DOHH2 (cell line): Measurements from ENCODE around the gene DEFB121.

ENCODE experiments used
- H3F3A ChIP-seq: fragments of 200-600 bp; sonication (generic), shearing (Covaris generic); 2 replicates; pipeline ENCODE4 v1.6.0; 2016; ENCODE audit warnings: antibody characterized with exemption, mild to moderate bottlenecking; ENCODE audit not compliant: control insufficient read depth, insufficient read depth
- H3K27ac ChIP-seq: fragments of 200-600 bp; sonication (generic); 2 replicates; pipeline ENCODE4 v1.5.1; 2014; ENCODE audit warnings: low read depth, mild to moderate bottlenecking, low read length, moderate library complexity
- H3K27me3 ChIP-seq: fragments of 200-600 bp; sonication (generic); 2 replicates; pipeline ENCODE4 v1.6.1; 2014; ENCODE audit warnings: mild to moderate bottlenecking, low read length, mixed read lengths; ENCODE audit not compliant: control insufficient read depth
- H3K36me3 ChIP-seq: fragments of 200-600 bp; sonication (generic); 2 replicates; pipeline ENCODE4 v1.6.1; 2014; ENCODE audit warnings: mild to moderate bottlenecking, low read length, moderate library complexity, mixed read lengths; ENCODE audit not compliant: control insufficient read depth
- H3K4me1 ChIP-seq: fragments of 200-600 bp; sonication (generic); 2 replicates; pipeline ENCODE4 v1.6.1; 2014; ENCODE audit warnings: mild to moderate bottlenecking, low read length, mixed read lengths; ENCODE audit not compliant: control insufficient read depth
- H3K4me2 ChIP-seq: fragments of 200-600 bp; sonication (generic); 2 replicates; pipeline ENCODE4 v1.6.0; 2014; ENCODE audit warnings: mild to moderate bottlenecking, low read length, moderate library complexity
- H3K4me3 ChIP-seq: fragments of 200-600 bp; sonication (generic); 2 replicates; pipeline ENCODE4 v1.5.1; 2014; ENCODE audit warnings: mild to moderate bottlenecking, low read length, mixed read lengths
- H3K79me2 ChIP-seq: fragments of 200-600 bp; sonication (generic); 2 replicates; pipeline ENCODE4 v1.6.1; 2014; ENCODE audit warnings: mild to moderate bottlenecking, low read length, mixed read lengths; ENCODE audit not compliant: control insufficient read depth
- H3K9me2 ChIP-seq: fragments of 200-600 bp; sonication (generic); replicated peaks from 2 replicates; pipeline ENCODE4 v1.6.1; 2014; ENCODE audit warnings: mild to moderate bottlenecking, low read length, mixed read lengths; ENCODE audit not compliant: control insufficient read depth
- H3K9me3 ChIP-seq: fragments of 200-600 bp; sonication (generic); 2 replicates; pipeline ENCODE4 v1.6.1; 2014; ENCODE audit warnings: antibody characterized with exemption, low read length, mixed read lengths; ENCODE audit not compliant: control insufficient read depth, insufficient read depth
- H4K20me1 ChIP-seq: fragments of 200-600 bp; sonication (generic); 2 replicates; pipeline ENCODE4 v1.6.0; 2014; ENCODE audit warnings: low read depth, mild to moderate bottlenecking, antibody characterized with exemption, low read length, moderate library complexity; ENCODE audit not compliant: control insufficient read depth, insufficient read depth
- EZH2phosphoT487 ChIP-seq: fragments of 200-600 bp; sonication (generic); IDR thresholded peaks from 2 replicates; pipeline ENCODE4 v1.6.1; 2017; ENCODE audit warnings: borderline replicate concordance, mild to moderate bottlenecking, antibody characterized with exemption, low read length, moderate library complexity, mixed read lengths
- TF ChIP-seq, protein P1 (sequence below): fragments of 200-600 bp; sonication (generic); IDR thresholded peaks from one replicate; pipeline ENCODE4 v1.5.1; 2014; ENCODE audit warnings: antibody characterized with exemption, mild to moderate bottlenecking, low read depth, low read length; ENCODE audit not compliant: poor library complexity, severe bottlenecking

DEFB121 gene

DNA sequence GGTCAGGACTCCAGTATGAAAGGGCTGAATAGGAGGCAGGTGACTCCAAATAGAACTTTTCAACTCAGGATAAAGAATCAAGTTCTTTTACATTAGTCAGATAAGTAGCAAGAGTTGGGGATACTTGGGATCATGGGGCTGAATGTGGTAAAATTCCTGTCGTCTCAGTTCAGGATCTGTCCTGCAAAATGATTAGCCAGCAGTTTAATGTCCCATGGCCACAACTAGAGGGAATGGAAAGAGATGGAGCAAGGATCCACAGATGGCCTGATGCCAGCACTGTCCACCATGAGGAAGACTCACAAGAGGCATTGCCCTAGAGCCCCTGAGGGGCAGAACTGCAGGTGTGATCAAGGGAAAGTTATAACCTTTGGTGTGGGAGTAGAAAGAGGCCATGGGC lies 2.1 kb downstream of the DEFB121 start:
- Histone ChIP-seq H4K20me1 (no peaks in the 10 kb centered on the region), H3K36me3 (no peaks in the 10 kb centered on the region), H3K4me1 (no peaks in the 10 kb centered on the region), H3K9me2 (no peaks in the 10 kb centered on the region), H3K27me3 (no peaks in the 10 kb centered on the region), H3K27ac (no peak overlapping the region), H3K79me2 (no peaks in the 10 kb centered on the region), H3K9me3 (no peaks in the 10 kb centered on the region), H3K4me2 (no peak overlapping the region), H3F3A (no peaks in the 10 kb centered on the region), H3K4me3 (no peak overlapping the region)
- TF ChIP-seq, protein P1, sequence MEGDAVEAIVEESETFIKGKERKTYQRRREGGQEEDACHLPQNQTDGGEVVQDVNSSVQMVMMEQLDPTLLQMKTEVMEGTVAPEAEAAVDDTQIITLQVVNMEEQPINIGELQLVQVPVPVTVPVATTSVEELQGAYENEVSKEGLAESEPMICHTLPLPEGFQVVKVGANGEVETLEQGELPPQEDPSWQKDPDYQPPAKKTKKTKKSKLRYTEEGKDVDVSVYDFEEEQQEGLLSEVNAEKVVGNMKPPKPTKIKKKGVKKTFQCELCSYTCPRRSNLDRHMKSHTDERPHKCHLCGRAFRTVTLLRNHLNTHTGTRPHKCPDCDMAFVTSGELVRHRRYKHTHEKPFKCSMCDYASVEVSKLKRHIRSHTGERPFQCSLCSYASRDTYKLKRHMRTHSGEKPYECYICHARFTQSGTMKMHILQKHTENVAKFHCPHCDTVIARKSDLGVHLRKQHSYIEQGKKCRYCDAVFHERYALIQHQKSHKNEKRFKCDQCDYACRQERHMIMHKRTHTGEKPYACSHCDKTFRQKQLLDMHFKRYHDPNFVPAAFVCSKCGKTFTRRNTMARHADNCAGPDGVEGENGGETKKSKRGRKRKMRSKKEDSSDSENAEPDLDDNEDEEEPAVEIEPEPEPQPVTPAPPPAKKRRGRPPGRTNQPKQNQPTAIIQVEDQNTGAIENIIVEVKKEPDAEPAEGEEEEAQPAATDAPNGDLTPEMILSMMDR: no peak
- no peak for TF ChIP-seq EZH2phosphoT487

- Histone ChIP-seq H4K20me1 (no peaks in the 10 kb centered on the region), H3F3A (no peaks in the 10 kb centered on the region), H3K27ac (no peak overlapping the region)
Observed at GRCh38 chr20:31394900-31395299, 11.1 kb downstream of the DEFB121 start.

GRCh38 chr20:31392836-31393235 lies 13.2 kb downstream of the DEFB121 start:
- Histone ChIP-seq H3K4me2 (no peak overlapping the region), H4K20me1 (no peaks in the 10 kb centered on the region), H3K27me3 (no peaks in the 10 kb centered on the region), H3K4me3 (no peak overlapping the region), H3K9me2 (no peaks in the 10 kb centered on the region), H3F3A (no peaks in the 10 kb centered on the region), H3K4me1 (no peaks in the 10 kb centered on the region), H3K36me3 (no peaks in the 10 kb centered on the region), H3K27ac (no peak overlapping the region), H3K9me3 (no peaks in the 10 kb centered on the region), H3K79me2 (no peaks in the 10 kb centered on the region)
- no peak for TF ChIP-seq EZH2phosphoT487
- TF ChIP-seq, protein P1: no peak

More at GRCh38 chr20:31394900-31395299, 11.1 kb downstream of the DEFB121 start:
- no peaks in the 10 kb centered on the region for H3K27me3 ChIP-seq
- no peaks in the 10 kb centered on the region for H3K9me3 ChIP-seq
- H3K4me2 ChIP-seq: no peak overlapping the region
- TF ChIP-seq EZH2phosphoT487: no peak
- no peaks in the 10 kb centered on the region for H3K36me3 ChIP-seq
- H3K9me2 ChIP-seq: no peaks in the 10 kb centered on the region
- H3K4me1 ChIP-seq: no peaks in the 10 kb centered on the region
- no peaks in the 10 kb centered on the region for H3K79me2 ChIP-seq
- no peak overlapping the region for H3K4me3 ChIP-seq

GRCh38 chr20:31390490-31390889 lies 15.5 kb downstream of the DEFB121 start, which contains the start of gene DEFB119:
Gene DEFB119 (minus strand): TSS chr20:31390590. CDS start chr20:31390483, 107 bp downstream.
- Histone ChIP-seq H4K20me1 (no peaks in the 10 kb centered on the region), H3K4me2 (no peak within 1 kb of the TSS), H3K4me3 (no peak within 1 kb of the TSS), H3K9me2 (no peaks in the 10 kb centered on the region), H3K4me1 (no peaks in the 10 kb centered on the region), H3F3A (no peaks in the 10 kb centered on the region), H3K9me3 (no peaks in the 10 kb centered on the region), H3K27ac (no peak within 1 kb of the TSS), H3K27me3 (no peaks in the 10 kb centered on the region), H3K79me2 (no peaks in the 10 kb centered on the region), H3K36me3 (no peaks in the 10 kb centered on the region)
- TF ChIP-seq, protein P1: no peak
- no peak for TF ChIP-seq EZH2phosphoT487
